GM23248 (cell line): ENCODE data around the gene GAB4.
"Not testable (repeated sequence)": the region's sequence is repeated elsewhere in the genome, so short reads cannot be mapped to it uniquely, and the experiment has no call there.

Experiments
- EZH2 ChIP-seq: fragments of 200-600 bp; sonication (generic); IDR thresholded peaks from 2 replicates; pipeline ENCODE4 v1.6.1; 2018; ENCODE audit warnings: antibody characterized with exemption, mild to moderate bottlenecking; ENCODE audit not compliant: insufficient read depth, poor library complexity, severe bottlenecking
- EZH2phosphoT487 ChIP-seq: fragments of 200-600 bp; sonication (generic); IDR thresholded peaks from 2 replicates; pipeline ENCODE4 v1.6.1; 2018; ENCODE audit warnings: antibody characterized with exemption, moderate library complexity, mild to moderate bottlenecking, low read depth; ENCODE audit not compliant: insufficient read depth

DNA sequence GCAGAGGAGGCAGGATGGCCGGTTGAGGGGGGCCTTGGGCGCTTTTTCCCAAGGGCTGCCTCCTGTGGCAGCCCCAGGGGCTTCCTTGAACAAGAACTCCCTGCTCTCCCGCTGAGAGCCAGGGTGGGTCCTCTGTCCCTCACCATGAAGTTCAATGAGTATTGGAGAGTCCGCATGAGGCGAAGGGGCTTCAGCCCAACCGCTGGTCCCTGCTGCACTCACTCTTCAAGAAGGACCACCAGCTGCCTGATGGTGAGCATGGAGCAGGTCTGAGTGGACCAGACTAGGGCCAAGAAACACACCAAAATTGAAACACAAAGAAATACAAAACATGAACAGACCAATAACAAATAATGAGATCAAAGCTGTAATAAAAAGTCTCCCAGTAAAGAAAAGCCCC lies 7.5 kb upstream of the GAB4 start:
- not testable (repeated sequence) for TF ChIP-seq EZH2, EZH2phosphoT487
